ENCODE results near the gene UNC5B.
A peak's percentile ranks its signal among the peaks of the same experiment; 100 is the strongest.

The UNC5B gene

GRCh38 chr10:71212318-71213126 lies at the start of gene UNC5B:
TSS of gene UNC5B (plus strand) at chr10:71212570. CDS start at chr10:71212986, 416 bp downstream.
- DNase-seq (ENCODE audit: low spot score) = peak; percentile 42

- no peak for DNase-seq (ENCODE audit: low spot score)
Measured at GRCh38 chr10:71173466-71173865, 38.9 kb upstream of the UNC5B start.

DNA sequence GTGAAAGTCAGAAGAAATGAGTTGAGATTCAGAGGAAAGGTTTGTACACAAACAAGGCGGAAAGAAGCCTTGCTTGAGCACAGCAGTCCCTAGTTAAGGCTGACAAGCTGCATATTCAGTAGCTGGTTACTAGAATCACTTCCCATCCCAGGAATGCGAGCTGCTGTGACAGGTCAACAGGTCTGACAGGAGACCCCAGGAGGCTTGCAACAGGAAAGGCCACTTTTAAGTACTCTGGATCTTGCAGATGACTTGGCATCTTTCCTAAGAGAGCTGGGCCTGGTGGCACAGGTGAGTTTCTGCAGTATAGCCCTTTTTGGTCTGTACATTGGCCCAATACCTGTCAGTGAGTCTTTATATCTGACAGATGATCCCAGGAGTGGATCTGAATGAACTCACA lies 35.7 kb upstream of the UNC5B start:
- no peak for DNase-seq (ENCODE audit: low spot score)

GRCh38 chr10:71177651-71178199 lies 34.6 kb upstream of the UNC5B start:
- no peak for DNase-seq (ENCODE audit: low spot score)

GRCh38 chr10:71178880-71179279 lies 33.5 kb upstream of the UNC5B start:
- DNase-seq (ENCODE audit: low spot score) = no peak

DNA sequence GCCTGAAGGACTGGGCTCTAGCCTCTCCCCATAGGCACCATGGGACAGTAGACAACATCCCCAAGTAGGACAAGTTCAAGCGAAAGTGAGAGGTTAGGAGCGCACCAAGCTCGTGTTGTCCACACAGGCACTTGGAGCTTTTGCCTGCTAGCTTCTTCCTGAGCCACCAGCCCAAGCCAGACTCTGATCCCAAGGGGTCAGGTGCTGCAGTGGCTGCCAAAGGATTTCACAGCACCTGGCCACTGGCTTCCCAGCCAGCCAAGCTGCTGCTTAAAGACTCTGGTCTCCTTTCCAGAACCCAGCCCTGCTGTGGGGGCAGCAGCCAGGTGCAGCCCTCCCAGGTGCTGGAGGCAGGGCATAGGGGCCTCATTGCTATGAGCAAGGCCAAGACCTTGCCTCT lies 33.0 kb upstream of the UNC5B start:
- no peak for DNase-seq (ENCODE audit: low spot score)

GRCh38 chr10:71184421-71184820 lies 27.9 kb upstream of the UNC5B start:
- no peak for DNase-seq (ENCODE audit: low spot score)

- no peak for DNase-seq (ENCODE audit: low spot score)
Measured at GRCh38 chr10:71185209-71185608, 27.2 kb upstream of the UNC5B start.

- DNase-seq (ENCODE audit: low spot score) = no peak
Measured at GRCh38 chr10:71187197-71187596, 25.2 kb upstream of the UNC5B start.

- DNase-seq (ENCODE audit: low spot score) = no peak
Measured at GRCh38 chr10:71187600-71187999, 24.8 kb upstream of the UNC5B start.

GRCh38 chr10:71188201-71188600 lies 24.2 kb upstream of the UNC5B start:
- no peak for DNase-seq (ENCODE audit: low spot score)

DNA sequence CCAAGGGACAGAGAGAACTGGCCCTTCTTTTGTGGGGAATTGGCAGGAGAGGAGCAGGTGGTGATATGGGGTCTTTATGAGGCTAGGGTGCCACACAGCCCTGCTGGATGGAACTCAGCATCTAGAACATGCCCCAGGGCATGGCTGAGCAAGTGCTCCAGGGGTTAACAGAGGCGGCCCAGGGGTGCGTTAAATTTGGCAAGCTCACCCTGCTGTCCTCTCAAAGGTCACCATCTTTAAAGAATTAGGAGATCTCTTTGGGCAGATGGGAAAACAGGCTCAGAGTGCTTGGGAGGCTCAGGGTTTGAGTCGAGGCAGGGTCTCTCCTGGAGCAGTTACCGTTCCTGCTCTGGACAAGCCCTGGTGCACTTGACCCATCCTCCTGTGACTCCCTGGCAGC lies 21.4 kb upstream of the UNC5B start:
- DNase-seq (ENCODE audit: low spot score) = no peak

GRCh38 chr10:71191551-71192076 lies 20.8 kb upstream of the UNC5B start:
- no peak for DNase-seq (ENCODE audit: low spot score)

DNA sequence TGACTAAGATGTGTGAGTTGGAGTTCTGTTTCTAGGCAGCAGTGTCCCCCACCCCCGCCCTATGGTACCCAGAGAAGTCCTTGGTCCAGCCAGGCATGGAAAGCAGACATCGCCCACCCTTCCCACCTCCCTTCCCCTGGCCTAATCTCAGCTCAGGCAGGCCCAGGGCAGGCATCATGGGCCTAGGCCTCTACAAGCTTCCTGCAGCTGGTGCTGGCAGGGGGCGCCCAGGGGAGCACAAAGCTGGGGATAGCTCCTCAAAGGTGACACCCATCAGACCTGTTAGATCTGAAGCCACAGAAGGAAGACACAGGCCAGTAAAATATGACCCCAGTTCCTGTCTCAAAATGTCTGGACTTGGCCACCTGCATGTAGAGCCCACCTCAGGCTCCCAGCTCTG lies 18.9 kb upstream of the UNC5B start:
- no peak for DNase-seq (ENCODE audit: low spot score)

DNA sequence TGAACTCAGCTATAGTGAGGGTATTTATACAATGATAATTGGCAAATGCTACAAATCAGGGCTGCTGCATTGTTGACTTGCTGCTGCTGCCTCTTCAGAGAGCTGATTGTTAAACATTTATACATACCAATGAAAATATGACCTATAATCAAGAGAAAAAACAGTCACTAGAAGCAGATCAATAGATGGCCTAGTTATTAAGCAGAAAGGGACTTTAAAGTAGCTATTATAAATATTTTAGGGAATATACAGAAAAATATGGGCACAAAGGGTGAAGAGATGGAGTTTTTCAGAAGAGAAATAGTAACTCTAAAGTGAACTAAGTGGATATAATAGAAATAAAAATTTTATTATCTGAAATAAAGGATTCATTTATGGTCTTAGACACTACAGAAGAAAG lies 14.4 kb upstream of the UNC5B start:
- no peak for DNase-seq (ENCODE audit: low spot score)

DNA sequence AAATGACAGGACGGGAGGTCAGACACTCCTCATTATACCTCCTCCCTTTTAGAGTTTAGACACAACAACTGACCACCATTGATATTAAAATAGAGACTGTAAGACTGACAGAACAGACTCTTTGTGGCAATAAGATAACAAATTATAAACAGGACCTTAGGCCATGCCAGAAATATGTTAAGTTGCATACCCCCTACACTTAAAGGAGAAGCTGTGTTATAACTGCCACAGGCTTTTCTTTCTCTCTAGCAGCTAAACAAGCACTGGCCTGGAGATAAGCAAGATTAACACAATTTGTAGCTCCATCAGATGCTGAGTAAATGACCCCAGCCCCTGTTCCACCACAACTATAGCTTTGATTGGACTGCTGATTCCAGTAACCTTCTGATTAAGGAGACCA lies 10.5 kb upstream of the UNC5B start:
- no peak for DNase-seq (ENCODE audit: low spot score)

DNA sequence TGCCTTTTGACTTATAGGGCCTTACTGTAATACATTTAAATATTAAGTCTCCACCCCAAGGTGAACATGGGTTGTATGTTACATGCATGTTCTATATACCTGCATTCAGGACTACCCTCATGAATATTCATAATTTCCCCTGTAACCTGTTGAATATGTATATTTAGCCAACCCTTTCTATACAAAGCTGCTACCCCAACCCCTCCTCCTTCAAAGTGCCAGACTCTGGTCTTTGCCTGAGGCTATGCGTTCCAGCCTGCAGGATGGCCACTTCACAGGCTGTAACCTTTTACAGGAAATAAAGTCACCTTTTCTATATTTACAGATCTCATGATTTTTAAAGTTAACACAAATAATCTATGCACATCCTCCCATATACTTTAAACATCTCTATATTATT lies 10.1 kb upstream of the UNC5B start:
- DNase-seq (ENCODE audit: low spot score) = no peak

DNA sequence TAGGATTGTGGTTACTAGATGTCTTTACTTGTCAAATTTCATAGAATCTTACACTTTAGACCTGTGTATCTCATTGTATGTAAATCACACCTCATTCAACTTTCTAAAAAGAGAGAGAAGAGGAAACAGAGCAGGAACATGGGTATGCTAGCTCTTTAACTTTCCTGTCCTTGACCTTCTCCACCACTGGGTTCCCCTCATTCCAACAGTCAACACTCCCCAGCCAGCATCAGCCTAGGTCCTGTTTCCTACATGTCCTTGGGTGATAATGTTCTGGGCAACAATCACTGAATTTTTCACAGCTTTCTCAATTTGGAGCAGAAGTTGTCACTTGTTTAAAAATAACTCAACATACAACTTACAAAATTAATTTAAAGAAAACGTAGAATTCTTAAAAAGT lies 9.2 kb upstream of the UNC5B start:
- no peak for DNase-seq (ENCODE audit: low spot score)

DNA sequence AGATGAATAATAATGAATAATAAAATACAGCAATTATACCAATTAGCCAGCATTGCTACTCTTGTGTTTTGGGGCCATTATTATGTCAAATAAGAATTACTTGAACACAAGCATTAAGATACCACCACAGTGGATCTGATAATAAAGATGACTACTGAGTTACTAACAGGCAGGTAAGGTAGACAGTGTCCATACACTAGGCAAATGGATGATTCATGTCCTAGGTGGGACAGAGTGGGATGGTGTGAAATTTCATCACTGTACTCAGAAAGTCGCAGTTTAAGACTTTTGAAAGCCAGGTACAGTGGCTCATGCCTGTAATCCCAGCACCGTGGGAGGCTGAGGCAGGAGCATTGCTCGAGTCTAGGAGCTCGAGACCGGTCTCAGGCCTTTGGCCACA lies 8.7 kb upstream of the UNC5B start:
- no peak for DNase-seq (ENCODE audit: low spot score)

GRCh38 chr10:71204746-71205145 lies 7.6 kb upstream of the UNC5B start:
- DNase-seq (ENCODE audit: low spot score) = no peak

DNA sequence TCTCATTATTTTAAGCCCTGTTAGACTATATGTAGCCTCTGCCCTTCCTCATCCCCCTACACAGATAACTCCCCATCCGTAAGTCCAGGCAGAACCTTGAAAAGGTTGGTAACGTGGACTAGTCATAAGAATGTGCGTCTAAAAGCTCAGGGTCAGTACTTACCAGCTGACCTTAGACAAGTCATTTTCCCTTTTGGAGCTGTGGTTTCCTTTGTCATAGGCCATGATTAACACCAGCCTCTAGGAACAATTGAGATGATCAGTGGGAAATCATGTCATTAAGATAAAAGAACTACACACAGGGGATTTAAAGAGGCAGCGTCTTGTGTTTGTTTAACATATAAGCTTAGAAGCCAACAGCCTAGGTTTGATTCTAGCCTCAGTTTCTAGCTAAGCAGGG lies 6.9 kb upstream of the UNC5B start:
- no peak for DNase-seq (ENCODE audit: low spot score)

- no peak for DNase-seq (ENCODE audit: low spot score)
Measured at GRCh38 chr10:71206911-71207310, 5.5 kb upstream of the UNC5B start.

- DNase-seq (ENCODE audit: low spot score) = no peak
Measured at GRCh38 chr10:71207578-71207977, 4.8 kb upstream of the UNC5B start.

- no peak for DNase-seq (ENCODE audit: low spot score)
Measured at GRCh38 chr10:71209352-71209715, 3.0 kb upstream of the UNC5B start.

Measured in CD4-positive, alpha-beta T cell treated with Interleukin-2 at 100 ng/mL for 4 hours (primary cell).